ENCODE results near the gene SAMD4B. TPM values are rescaled to one million over a fixed set of nuclear protein-coding genes. Genes with fewer than 3 reads are reported as not detected.

SAMD4B gene
- total and polyA plus RNA-seq, 7 donors: 28.4 to 83.6 (median 52.7) TPM

DNA sequence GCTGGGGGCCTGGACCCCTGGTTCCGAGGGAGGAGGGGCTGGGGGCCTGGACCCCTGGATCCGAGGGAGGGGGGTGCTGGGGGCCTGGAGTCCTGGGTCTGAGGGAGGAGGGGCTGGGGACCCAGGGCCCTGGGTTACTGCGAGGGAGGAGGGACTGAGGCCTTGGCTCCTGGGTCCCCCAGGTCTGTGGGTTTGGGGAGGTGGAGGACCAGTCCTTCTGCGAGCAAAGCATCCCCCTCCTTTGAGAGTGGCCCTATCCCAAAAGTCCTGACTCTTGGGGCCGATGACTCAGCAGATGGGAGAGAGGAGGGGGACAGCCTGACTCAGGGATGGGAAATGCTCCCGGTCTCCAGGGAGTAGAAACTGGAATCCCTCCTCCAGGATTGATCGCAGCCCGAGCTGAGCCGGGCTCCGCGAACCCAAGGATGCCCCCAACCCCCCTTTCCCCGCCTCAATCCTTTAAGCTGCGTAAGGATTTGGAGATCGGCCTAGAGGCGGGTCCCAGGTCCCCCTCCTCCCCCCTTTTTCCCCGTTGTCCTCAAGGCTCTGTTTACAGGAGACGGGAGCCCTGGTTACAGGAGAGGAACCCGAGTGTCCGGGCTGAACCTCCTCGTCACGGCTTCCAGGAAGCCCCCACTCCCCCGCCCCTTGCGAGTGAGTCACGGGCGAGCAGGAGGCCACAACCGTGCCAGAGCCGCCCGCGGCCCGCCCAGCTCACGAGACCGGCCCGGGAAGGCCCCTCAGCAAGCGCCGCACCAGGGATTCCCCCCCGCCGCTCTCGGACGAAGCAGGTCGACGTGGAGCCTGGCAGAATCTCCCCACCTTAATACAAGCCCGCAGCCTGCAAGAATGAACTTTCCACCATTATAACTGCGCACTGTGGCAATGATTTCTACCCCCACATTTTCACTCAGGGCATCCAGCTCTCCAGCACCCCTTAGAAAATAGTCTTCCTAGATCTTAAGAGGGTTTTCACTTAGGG lies 61.4 kb downstream of the SAMD4B start:
- Histone ChIP-seq H3K4me3 (peak overlapping the region; percentile 50 to 61 (median 59)), H3K9me3 (no peaks in the 10 kb centered on the region), H3K36me3 (peaks cover 11 to 18% (median 15%) of the 10 kb centered on the region in 4 donors), H3K27me3 (no peaks in the 10 kb centered on the region), H3K4me1 (peaks cover 0 to 57% (median 47%) of the 10 kb centered on the region in 4 donors), H3K27ac (peak overlapping the region; percentile 100)
- TF ChIP-seq POLR2A (IDR thresholded peaks at IDR 0.05) (peak; percentile 63 to 71), EP300 (IDR thresholded peaks at IDR 0.05) (peak; percentile 92 to 99 (median 96)), POLR2AphosphoS5 (IDR thresholded peaks at IDR 0.05) (peak; percentile 89 to 98 (median 93))
- TF ChIP-seq, protein P1, sequence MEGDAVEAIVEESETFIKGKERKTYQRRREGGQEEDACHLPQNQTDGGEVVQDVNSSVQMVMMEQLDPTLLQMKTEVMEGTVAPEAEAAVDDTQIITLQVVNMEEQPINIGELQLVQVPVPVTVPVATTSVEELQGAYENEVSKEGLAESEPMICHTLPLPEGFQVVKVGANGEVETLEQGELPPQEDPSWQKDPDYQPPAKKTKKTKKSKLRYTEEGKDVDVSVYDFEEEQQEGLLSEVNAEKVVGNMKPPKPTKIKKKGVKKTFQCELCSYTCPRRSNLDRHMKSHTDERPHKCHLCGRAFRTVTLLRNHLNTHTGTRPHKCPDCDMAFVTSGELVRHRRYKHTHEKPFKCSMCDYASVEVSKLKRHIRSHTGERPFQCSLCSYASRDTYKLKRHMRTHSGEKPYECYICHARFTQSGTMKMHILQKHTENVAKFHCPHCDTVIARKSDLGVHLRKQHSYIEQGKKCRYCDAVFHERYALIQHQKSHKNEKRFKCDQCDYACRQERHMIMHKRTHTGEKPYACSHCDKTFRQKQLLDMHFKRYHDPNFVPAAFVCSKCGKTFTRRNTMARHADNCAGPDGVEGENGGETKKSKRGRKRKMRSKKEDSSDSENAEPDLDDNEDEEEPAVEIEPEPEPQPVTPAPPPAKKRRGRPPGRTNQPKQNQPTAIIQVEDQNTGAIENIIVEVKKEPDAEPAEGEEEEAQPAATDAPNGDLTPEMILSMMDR (IDR thresholded peaks at IDR 0.05): no peak
- intact Hi-C loops (cut with DNase I): loop anchor here (1.0 to 10.0 kb wide), 3 partner anchors 9 to 1311 kb away; partner anchors contain the start of genes COQ8B, ITPKC and PLEKHG2
- 2 to 3% methylated on average over 43 of the region's 43 CpGs for WGBS, 2 donors
- peak; percentile 100 for DNase-seq

DNA sequence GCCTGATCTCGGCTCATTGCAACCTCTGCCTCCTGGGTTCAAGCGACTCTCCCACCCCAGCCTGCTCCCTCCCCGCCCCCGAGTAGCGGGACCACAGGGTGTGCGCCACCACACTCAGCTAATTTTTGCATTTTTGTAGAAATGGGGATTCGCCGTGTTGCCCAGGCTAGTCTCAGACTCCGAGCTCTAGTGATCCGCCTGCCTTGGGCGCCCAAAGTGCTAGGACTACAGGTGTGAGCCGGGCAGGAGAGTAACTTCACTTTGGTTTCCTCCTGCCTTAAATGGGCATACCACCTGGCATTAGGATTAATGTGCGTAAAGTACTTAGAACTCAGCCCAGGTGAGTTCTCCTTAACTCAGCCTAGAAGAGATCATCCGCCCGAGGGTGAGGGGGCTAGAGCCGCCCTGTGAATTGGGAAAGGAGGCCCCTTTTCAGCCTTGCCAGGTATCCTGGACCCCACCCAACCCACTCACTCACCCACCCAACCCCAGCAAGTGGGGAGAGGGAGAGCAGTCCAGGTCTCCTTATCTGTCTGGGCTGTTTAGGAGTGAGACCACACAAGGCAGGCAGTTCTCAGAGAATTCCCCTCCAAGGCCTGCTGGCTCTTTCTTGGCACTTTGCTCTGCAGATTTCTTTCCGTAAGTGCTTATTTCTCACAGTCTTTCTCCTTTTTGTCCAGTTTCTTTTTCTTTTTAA lies 63.2 kb downstream of the SAMD4B start:
- no peaks in the 10 kb centered on the region for H3K27me3 ChIP-seq
- intact Hi-C loops (cut with DNase I): loop anchor here (10.0 kb wide), 2 partner anchors 751 to 1309 kb away; partner anchors contain the start of genes COQ8B and ITPKC
- 83 to 93% methylated on average over 17 of the region's 17 CpGs for WGBS, 2 donors
- H3K9me3 ChIP-seq: no peaks in the 10 kb centered on the region
- peak overlapping the region; percentile 100 for H3K27ac ChIP-seq
- H3K4me1 ChIP-seq: peaks cover 0 to 58% (median 46%) of the 10 kb centered on the region in 4 donors
- no peak for DNase-seq
- TF ChIP-seq POLR2A (IDR thresholded peaks at IDR 0.05) (no peak), EP300 (IDR thresholded peaks at IDR 0.05) (no peak), POLR2AphosphoS5 (IDR thresholded peaks at IDR 0.05) (no peak)
- TF ChIP-seq, protein P1 (IDR thresholded peaks at IDR 0.05): no peak
- H3K36me3 ChIP-seq: peaks cover 12 to 22% (median 17%) of the 10 kb centered on the region in 4 donors
- peak overlapping the region; percentile 76 to 99 (median 90) for H3K4me3 ChIP-seq

DNA sequence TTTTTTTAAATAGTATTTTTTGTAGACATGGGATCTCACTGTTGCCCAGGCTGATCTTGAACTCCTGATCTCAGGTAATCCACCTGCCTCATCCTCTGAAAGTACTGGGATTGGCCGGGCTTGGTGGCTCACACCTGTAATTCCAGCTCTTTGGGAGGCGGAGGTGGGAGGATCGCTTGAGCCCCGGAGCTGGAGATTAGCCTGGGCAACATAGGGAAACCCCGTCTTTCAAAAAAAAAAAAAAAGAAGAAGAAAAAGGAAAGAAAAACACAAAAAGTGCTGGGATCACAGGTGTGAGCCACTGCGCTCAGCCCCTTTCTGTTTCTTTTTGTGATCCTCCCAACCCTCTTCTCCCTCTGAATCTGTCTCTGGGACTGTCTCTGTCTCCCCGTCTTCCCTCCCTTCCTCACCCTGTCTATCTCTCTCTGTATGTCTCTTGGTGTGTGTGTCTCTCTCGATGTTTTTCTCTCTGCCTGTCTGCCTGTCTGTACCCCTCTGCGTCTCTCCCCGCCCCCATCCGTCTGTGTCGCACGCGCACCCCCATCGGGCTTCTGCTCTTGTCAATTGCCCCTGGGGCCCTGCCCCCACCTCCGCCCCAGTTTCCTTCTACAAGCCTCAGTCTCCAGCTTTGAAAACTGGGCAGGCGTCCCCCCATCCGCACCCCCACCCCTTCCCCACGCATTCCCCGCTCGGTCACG lies 63.9 kb downstream of the SAMD4B start:
- Histone ChIP-seq H3K27me3 (no peaks in the 10 kb centered on the region), H3K4me1 (peaks cover 0 to 59% (median 50%) of the 10 kb centered on the region in 4 donors), H3K27ac (peak overlapping the region; percentile 100), H3K36me3 (peaks cover 12 to 22% (median 17%) of the 10 kb centered on the region in 4 donors), H3K9me3 (no peaks in the 10 kb centered on the region), H3K4me3 (peak overlapping the region; percentile 76 to 99 (median 90))
- intact Hi-C loops (cut with DNase I): loop anchor here (10.0 kb wide), 2 partner anchors 751 to 1309 kb away; partner anchors contain the start of genes COQ8B and ITPKC
- no peak for DNase-seq
- WGBS, 2 donors: 11 to 14% methylated on average over 22 of the region's 22 CpGs
- TF ChIP-seq, protein P1 (IDR thresholded peaks at IDR 0.05): no peak
- TF ChIP-seq EP300 (IDR thresholded peaks at IDR 0.05): no peak
- no peak for TF ChIP-seq POLR2A (IDR thresholded peaks at IDR 0.05)
- TF ChIP-seq POLR2AphosphoS5 (IDR thresholded peaks at IDR 0.05): peak in 1 of 4 donors; percentile 57
